OCI-LY1 (cell line): ENCODE results near the gene IPO7.

Experiments used
- EZH2 ChIP-seq: fragments of 200-600 bp; sonication (generic), shearing (Covaris generic); IDR thresholded peaks from 2 replicates; pipeline ENCODE4 v1.8.0; 2017; ENCODE audit warnings: borderline replicate concordance, mixed run types, mild to moderate bottlenecking, antibody characterized with exemption, low read length, moderate library complexity, mixed read lengths
- TF ChIP-seq, protein P1 (sequence below): fragments of 200-600 bp; sonication (generic), shearing (Covaris generic); IDR thresholded peaks from 2 replicates; pipeline ENCODE4 v1.5.1; 2017; ENCODE audit warnings: mild to moderate bottlenecking, antibody characterized with exemption, low read length, moderate library complexity, mixed read lengths

DNA sequence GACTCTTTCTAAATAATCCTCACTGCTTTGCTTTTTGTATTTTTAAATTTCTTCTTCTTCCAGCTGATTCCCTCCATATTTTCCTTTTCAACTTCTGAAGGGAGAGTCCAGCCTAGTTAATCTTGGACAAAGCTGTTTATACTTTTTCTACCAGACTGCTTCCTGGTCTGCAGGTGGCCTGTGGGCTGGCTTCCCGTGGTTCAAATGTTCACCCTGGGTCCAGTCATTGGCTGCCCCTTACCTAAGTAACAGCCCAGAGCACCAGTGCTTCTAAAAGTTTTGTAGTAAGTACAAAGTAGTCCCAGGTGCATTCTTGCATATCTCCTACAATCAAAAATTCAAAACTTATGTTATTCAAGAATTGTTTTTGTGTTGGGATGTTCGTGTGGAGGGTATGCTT lies 95.4 kb downstream of the IPO7 start:
- TF ChIP-seq, protein P1, sequence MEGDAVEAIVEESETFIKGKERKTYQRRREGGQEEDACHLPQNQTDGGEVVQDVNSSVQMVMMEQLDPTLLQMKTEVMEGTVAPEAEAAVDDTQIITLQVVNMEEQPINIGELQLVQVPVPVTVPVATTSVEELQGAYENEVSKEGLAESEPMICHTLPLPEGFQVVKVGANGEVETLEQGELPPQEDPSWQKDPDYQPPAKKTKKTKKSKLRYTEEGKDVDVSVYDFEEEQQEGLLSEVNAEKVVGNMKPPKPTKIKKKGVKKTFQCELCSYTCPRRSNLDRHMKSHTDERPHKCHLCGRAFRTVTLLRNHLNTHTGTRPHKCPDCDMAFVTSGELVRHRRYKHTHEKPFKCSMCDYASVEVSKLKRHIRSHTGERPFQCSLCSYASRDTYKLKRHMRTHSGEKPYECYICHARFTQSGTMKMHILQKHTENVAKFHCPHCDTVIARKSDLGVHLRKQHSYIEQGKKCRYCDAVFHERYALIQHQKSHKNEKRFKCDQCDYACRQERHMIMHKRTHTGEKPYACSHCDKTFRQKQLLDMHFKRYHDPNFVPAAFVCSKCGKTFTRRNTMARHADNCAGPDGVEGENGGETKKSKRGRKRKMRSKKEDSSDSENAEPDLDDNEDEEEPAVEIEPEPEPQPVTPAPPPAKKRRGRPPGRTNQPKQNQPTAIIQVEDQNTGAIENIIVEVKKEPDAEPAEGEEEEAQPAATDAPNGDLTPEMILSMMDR, result no peak
- no peak for TF ChIP-seq EZH2
